Measurements from ENCODE around the gene C1QTNF3.

C1QTNF3 gene

GRCh38 chr5:33999978-34000377, 43.0 kb downstream of the C1QTNF3 start:
- in situ Hi-C loops (cut with HindIII; ENCODE audit: low sequenced_read_pairs): no loop called here
- no peak for TF ChIP-seq CTCF (IDR thresholded peaks at IDR 0.05; ENCODE audit: low read depth, low read length)
- no peak for DNase-seq (ENCODE audit: low read depth, low spot score)
- no peak overlapping the region for H3K4me3 ChIP-seq (ENCODE audit: low read depth, low read length)

- H3K4me3 ChIP-seq (ENCODE audit: low read depth, low read length): no peak overlapping the region
- DNase-seq (ENCODE audit: low read depth, low spot score): peak; percentile 87
- in situ Hi-C loops (cut with HindIII; ENCODE audit: low sequenced_read_pairs): no loop called here
- peak; percentile 68 for TF ChIP-seq CTCF (IDR thresholded peaks at IDR 0.05; ENCODE audit: low read depth, low read length)
These were observed 45.6 kb downstream of the C1QTNF3 start for GRCh38 chr5:33997331-33997983.

GRCh38 chr5:33995865-33996264, 47.1 kb downstream of the C1QTNF3 start:
- no peak for DNase-seq (ENCODE audit: low read depth, low spot score)
- in situ Hi-C loops (cut with HindIII; ENCODE audit: low sequenced_read_pairs): no loop called here
- TF ChIP-seq CTCF (IDR thresholded peaks at IDR 0.05; ENCODE audit: low read depth, low read length): no peak
- H3K4me3 ChIP-seq (ENCODE audit: low read depth, low read length): no peak overlapping the region

- in situ Hi-C loops (cut with HindIII; ENCODE audit: low sequenced_read_pairs): no loop called here
These were observed 48.2 kb downstream of the C1QTNF3 start for GRCh38 chr5:33994845-33995244.

GRCh38 chr5:33992864-33993263, 50.1 kb downstream of the C1QTNF3 start:
- DNase-seq (ENCODE audit: low read depth, low spot score): no peak
- in situ Hi-C loops (cut with HindIII; ENCODE audit: low sequenced_read_pairs): no loop called here
- TF ChIP-seq CTCF (IDR thresholded peaks at IDR 0.05; ENCODE audit: low read depth, low read length): no peak
- H3K4me3 ChIP-seq (ENCODE audit: low read depth, low read length): no peak overlapping the region

More at GRCh38 chr5:33994845-33995244, 48.2 kb downstream of the C1QTNF3 start:
- DNase-seq (ENCODE audit: low read depth, low spot score): peak; percentile 54
- H3K4me3 ChIP-seq (ENCODE audit: low read depth, low read length): no peak overlapping the region
- no peak for TF ChIP-seq CTCF (IDR thresholded peaks at IDR 0.05; ENCODE audit: low read depth, low read length)

- DNase-seq (ENCODE audit: low read depth, low spot score): no peak
- no peak for TF ChIP-seq CTCF (IDR thresholded peaks at IDR 0.05; ENCODE audit: low read depth, low read length)
- no peak overlapping the region for H3K4me3 ChIP-seq (ENCODE audit: low read depth, low read length)
- in situ Hi-C loops (cut with HindIII; ENCODE audit: low sequenced_read_pairs): no loop called here
These were observed 57.6 kb downstream of the C1QTNF3 start for GRCh38 chr5:33985447-33985846.
